Dermis blood vessel endothelial cell (primary cell): ENCODE measurements around the gene RASL12. TPM values are rescaled to one million over a fixed set of nuclear protein-coding genes. Genes with fewer than 3 reads are reported as not detected.
"Not testable (repeated sequence)": the region's sequence is repeated elsewhere in the genome, so short reads cannot be mapped to it uniquely, and the experiment has no call there.

Experiments used
- DNase-seq: peaks from one replicate; pipeline ENCODE4 v3.0.0; 2010
- total RNA-seq: library from RNA; depleted of rRNA; stranded (reverse); fragments of >200 nt; gene quantifications from 2 replicates; pipeline ENCODE4 v1.2.3, GENCODE V29; 2014

Gene RASL12, protein sequence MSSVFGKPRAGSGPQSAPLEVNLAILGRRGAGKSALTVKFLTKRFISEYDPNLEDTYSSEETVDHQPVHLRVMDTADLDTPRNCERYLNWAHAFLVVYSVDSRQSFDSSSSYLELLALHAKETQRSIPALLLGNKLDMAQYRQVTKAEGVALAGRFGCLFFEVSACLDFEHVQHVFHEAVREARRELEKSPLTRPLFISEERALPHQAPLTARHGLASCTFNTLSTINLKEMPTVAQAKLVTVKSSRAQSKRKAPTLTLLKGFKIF
- not detected in 2 replicates for total RNA-seq

DNA sequence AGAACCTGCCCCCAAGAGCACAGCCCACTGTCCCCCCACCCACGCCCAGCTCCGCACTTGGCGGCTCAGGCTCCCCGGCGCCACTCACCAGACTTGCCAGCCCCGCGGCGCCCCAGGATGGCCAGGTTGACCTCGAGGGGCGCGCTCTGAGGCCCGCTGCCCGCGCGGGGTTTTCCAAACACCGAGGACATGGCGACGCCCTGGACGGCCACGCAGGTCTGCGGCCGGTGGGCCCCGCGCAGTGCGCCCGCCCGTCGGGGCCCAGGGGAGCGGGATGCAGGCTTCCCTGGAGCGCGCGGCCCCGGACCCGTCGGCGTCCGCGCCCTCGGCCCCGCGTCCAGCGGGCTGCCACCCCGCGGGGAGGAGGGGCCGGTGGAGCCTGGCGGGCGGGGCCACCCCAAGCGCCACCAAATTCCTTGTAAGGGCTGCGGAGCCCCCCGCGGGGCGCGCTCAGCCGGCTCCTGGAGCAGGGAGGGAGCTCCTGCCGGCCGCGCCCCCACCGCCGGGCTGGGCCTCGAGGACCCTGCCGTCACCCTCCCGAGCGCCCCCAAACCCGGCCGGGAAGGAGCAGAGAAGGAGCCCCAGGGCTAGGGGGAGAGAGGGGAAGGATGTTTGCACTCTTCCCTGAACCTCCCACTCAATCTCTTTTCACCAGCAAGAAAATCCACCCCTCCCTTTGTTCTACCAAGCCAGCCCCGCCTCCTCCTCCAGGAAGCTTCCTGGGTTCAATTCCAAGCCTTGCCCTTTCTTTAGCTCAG is at the start of gene RASL12:
TSS of gene RASL12 (minus strand) at position 347 of the 758 bp plus-strand sequence. CDS start at position 191, 156 bp downstream.
- no peak for DNase-seq

DNA sequence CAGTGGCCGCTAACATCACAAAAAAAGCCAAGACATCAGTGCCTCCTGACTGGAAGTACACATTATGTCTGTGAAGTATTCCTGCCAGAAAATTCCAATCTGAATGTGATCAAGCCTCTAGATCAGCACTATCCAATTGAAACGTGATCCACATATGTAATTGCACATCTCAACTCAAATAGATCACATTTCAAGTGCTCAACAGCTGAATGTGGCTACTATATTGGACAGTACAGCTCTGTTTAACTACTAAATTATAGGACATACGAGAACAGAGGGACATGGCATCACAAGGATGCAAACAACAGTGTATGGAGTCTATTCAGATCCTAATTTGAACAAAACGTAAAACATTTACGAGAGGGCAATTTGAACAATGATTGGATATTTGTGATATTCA is 47.8 kb upstream of the RASL12 start:
- no peak for DNase-seq

DNA sequence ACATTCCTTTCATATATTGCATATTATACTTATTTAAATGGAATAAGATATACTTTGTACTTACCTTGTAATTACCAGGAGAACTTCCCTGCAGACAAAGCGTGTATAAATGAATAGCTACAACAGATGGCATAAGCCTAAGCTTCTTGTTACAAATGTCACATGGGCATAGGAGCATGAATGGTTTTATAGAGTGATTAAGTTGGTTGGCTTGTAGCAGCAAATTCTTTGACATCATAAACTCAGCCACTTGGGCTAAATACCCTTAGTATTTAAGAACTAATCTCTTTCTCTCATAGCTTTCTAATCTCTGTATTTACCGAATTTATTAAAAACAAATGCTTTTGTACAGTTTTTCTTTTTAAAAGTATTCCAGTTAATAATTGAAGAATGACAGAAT is 47.3 kb upstream of the RASL12 start, which contains the start of gene UBAP1L:
TSS of gene UBAP1L (minus strand) at position 115 of the 400 bp plus-strand sequence. CDS start 8,985 bp downstream, outside the sequence.
- no peak for DNase-seq

DNA sequence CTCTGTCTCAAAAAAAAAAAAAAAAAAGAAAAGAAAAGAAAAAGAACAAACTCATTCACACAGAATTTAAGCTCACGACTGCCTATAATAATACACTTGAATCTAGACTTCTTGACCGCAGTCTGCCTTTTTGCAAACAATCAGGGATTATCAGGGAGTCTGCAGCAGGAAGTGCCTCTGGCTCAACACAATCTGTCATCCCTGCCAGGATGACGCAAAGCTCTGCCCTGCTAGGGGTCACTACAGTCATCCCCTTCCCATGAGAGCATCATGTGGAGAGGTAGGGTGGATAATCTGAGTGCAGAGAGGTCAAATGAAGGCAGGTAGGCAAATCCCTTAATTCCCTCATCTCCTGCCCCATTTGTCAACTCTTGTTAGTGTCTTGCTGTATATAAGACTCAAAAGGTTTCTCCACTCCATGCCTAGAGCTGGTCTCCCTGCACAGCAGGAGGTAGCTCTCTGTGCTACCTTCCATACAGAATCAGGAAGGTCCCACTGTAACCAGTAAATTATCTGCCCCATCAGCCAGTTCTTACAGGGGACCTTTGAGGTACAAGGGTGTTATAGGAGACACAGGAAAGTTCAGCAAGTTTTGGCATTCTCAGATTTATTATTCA is 43.0 kb upstream of the RASL12 start:
- DNase-seq: peak; percentile 91

DNA sequence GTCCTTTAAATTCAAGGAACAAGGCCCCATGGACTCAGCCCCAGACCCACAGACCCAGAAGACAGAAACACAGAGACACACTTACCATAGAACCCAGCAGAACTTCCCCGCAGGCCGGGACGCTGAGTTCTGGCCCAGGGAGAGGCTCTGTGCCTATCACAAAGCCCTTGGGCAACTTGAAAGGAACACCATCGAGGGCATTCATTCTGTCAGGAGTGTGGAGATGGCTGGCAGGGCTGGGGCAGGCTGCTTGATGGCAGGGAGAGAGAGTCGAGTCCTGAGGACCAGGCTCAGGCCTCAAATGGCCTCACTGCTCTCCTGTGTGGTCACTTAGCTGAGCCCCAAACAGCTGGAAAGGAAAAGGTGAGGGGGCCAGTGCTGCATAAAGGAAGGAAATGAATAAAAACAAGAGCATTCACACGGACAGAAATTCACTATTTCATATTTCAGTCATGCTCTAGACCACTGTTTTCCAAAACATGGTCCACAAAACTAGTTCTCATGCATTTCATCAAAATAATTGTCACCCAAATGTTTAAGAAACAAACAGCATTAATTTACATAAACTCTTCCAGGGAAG is 38.3 kb upstream of the RASL12 start:
- peak; percentile 60 for DNase-seq

DNA sequence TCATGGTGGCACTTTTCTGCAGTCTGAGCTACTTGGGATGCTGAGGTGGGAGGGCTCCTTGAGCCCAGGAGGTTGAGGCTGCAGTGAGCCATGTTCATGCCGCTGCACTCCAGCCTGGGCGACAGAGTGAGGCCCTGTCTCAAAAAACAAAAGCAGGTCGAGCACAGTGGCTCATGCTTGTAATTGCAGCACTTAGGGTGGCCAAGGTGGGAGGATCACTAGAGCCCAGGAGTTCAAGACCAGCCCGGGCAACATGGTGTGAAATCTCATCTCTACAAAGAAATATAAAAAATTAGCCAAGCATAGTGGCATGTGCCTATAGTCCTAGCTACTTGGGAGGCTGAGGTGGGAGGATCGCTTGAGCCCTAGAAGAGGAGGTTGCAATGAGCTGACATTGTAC is 37.2 kb upstream of the RASL12 start:
- no peak for DNase-seq

DNA sequence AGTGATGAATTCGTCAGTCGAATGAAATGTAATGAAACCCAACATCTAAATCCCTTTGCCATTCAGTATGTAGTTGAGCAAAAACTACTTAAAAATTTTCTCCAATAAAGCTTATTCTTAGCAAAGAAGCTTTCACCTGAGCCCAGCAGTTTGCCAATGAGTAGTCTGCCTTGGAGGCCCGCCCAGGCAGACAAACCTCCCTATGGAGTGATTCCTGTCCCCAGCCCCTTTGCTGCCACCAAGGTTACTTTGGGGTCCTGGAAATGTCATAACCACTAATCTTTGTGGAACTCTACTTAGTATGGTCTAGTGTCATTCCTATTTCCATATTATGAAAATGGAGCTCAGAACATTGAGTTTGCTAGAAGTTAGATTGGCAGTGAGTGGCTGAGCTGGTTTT is 35.1 kb upstream of the RASL12 start:
- DNase-seq: no peak

DNA sequence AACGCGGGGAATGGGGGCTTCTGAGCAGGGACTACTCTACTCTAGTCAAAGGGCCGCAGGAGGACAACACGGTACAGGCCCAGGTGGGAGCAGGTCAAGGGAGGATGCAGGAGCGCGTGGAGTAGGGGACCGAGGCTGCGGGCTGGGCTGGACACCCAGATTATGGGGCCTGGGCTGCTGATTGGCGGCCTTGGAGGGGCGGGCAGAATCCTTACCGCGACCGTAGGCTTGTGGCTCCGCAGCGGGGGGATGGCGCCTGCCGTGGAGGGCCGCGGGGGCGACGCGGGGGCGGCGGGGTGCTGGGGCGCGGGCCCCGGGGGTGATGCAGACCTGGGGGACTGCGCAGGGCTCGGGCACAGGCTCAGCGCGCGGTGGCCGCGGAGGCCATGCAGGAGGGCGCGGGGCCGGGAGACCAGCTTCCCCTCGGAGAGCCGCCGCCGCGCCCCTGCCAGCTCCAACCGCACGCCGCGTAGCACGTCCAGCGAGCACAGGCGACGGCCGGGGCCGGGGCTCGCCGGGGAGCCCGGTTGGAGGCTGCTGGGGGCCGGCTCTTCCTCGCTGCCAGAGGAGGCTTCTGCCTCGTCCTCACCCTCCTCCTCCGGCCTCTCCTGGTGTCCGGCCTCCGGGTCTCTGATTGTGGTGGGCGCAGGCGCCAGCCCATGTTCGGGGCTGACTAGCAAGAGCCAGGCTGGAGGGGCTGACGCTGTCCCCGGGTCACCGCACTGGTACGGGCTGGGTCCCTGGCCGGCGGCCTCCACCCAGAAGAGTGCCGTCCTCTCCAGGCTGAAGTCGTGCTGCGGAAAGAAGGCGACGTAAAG is 34.3 kb upstream of the RASL12 start:
- DNase-seq: no peak

DNA sequence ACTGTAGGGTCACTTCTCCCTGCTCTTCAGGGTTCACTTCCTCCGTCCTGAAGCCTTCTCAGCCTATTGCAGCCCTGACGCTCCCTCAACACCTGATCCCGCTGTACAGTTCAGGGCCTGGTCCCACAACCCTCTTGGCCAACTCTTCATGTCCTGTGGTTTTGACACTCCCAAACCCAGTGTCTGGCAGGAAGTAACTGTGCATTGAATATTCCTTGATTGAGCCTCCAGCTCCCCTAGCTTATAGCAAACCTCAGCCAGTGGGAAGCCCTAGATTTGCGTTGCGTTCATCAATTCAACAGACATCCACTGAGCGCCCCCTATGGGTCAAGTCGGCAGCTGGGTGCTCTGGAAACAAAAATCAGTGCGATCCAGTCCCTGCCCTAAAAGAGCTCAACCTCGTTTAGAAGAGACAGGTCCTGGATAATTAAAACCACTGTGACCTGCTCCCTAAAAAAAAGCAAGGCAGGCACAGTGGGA is 33.7 kb upstream of the RASL12 start:
- peak; percentile 74 for DNase-seq

DNA sequence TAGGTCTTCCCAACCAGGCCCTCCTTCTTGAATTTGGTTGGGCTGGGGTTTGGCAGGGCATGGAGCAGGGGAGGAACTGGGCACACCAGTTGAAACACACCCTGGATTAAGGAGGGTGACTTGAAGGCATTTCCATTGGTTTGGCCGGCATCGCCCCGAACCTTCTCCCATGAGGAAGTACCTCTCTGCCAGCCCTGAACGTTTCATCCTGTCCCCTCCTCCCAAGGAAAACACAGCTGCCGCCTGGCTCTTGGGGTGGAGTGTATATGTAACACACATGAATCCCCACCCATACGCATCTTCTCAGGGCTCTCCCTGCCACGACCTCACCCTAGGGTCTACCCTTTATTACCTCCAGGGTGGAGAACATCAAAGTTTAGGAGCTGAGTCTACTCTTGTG is 32.7 kb upstream of the RASL12 start:
- DNase-seq: no peak

DNA sequence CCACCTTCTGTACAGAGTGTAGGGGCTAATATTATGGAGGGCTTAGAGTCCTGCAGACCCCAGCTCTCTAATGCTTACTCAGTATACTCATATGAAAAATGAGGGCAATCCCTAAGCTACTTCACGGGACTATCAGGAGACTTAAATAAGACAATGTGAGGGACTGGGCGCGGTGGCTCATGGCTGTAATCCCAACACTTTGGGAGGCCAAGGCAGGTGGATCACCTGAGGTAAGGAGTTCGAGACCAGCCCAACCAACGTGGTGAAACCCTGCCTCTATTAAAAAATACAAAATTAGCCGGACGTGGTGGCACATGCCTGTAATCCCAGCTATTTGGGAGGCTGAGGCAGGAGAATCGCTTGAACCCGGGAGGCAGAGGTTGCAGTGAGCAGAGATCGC is 32.0 kb upstream of the RASL12 start:
- DNase-seq: not testable (repeated sequence)

DNA sequence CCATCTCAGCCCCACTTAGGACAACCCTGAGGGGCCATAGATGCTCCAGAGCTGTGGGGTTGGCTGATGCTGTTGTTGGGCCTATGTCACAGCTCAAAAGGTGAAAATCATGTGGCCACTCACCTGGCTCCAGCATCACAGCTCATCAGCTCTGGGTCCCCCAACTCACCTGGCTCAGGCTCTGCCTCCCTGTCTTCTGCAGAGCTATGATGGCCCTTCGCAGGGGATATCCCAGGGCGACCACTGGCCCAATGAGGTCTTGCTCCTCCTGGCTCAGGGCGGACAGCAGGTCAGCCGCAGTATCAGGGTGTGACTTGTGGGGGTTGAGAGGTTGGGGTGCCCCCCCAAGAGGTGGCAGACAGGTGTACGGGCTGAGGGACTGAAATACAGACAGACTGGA is 31.5 kb upstream of the RASL12 start:
- no peak for DNase-seq

DNA sequence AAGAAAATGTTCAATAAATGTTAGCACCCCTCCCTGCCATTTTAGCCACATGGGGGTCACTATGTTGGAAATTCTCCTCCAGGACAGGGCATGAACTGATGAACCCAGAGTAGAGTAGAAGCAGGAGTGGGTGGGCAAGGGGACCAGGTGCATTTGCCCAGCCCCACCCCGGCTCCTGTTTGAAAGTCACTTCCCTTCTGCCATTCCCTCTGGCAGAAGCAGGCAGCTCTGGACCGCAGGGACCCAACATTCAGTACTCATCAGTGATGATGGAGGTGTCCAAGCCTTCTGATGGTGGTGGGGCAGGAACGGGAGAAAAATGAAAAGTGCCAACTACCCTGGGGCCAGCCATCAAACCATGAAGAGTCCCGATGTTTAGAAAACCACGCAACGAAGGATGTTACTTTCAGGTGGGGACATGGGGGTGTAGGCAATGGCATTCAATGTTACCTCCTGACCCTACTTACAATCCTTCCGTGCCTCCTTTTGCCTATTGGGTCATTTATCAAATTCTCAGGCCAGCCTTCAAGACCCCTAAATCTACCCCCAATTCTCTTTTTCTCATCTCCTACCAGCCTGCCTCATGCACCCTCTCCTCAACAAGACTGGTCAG is 30.0 kb upstream of the RASL12 start:
- DNase-seq: no peak

DNA sequence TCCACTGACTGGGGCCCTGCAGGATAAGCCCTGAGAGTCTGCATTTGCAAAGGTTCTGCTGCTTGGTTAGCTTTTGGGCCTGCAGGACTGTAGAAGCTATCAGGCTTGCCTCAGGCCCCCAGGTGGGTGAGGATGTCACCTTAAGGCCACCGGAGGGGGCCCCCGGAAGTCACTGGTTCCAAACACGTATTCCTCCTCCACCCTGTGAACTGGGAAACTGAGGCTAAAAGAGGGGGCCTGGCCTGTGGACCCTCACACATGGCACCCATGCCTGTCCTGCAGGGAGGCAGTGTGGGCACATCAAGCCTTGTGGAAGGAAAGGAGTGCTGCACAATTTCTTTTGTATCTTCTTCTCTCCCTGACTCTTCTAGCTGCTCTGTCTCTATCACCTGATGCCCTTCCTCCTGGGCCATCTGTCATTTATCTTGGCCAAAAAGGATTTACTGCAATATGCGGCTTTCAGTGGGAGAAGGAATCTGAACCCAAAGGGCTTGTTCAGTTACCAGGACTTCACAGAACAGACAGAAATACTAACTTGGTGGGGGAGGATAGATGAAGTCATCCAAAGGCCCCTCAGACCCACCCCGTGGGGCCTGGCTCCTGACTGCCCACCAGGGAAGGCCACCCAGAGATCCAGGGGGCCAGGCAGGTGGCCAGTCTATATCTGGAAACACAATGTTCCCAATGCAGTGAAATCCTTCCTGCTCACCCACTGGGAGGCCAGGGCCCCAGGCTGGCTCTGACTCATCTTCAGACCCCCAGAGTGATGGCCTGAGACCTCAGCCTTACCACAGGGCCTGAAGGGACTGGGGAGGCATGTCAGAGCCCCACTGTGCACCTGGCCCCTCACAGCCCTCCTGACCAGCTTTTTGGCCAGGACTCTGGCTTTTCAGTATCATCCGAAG is 28.9 kb upstream of the RASL12 start:
- no peak for DNase-seq

DNA sequence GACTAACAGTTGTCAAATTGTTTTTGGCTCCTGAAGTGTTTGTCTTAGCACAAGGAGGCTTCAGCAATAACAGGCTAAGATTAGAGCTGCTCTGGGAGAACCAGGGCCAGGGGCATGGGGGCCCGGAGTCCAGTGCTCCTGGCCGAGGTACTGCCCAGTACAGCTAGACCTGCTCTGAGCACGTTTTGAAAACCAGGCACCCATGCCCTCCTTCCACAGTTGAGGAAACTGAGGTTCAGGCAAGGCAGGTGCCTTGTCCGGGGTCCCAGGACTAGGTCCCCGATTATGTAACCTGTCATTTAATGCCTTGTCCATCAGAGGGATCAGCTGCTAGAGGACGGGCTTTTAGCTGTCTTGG is 27.9 kb upstream of the RASL12 start:
- no peak for DNase-seq

DNA sequence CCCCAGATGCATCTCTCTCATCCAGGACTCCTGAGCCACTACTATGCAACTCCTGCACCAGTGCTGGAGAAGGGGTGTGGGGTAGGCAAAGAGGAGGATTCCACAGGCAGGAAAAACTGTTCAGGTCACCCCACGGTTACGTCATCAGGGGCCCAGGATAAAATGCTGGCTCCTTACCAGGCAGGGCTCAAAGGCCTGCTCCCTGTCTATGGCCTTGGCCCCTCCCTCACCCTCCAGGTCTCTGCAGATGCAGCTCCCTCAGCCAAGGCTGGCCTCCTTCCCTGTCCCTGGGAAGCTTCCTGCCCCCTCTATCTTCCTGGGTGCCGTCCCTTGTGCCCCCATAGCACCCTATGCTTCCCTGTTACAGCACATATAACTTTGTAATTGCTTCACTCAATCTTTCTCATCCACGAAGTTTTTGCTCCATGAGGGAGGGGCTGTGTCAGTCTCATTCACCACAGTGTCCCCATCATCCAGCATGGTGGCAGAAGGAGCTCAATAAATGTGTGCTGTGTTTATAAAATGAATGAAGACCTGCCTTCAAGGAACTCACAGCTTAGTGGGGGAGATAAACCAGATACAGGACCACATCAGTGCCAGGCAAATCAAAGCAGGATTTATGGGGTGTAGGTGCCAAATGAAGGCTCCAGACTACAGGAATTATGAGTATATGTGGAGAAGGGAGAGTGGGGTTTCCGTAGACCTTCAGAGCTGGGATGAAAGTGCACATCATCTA is 27.4 kb upstream of the RASL12 start:
- DNase-seq: no peak

DNA sequence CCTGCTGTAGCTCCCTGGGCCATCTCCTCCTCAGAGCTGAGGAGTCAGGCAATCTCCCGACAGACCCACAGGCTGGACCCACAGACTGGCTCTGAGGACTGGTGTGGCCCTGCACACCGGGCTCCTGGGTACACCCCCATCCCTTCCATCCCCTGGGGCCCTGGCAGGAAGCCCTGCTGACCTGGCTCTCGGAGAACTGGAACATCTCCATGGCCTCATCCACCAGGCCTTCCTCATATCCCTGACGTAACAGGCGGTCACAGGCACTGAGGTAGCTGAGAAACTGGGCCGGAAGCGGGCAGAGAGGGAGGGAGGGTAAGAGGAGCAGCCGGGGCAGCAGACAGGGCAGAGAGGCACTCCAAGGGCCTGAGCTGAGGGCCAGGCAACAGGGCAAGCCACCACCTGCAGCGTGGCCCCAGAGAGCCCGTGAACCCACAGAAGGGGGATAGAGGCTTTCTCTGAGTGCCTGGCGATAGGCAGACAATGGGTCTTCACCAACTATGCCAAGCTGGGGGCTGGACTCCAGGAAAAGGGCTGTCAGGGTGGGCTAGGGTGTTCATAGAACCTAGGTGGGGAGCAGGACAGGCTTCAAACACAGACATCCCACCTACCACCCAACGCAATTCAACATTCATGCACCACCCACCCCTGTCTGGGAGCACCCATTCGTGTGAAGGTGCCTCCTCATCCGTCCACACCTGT is 26.7 kb upstream of the RASL12 start:
- peak; percentile 16 for DNase-seq

DNA sequence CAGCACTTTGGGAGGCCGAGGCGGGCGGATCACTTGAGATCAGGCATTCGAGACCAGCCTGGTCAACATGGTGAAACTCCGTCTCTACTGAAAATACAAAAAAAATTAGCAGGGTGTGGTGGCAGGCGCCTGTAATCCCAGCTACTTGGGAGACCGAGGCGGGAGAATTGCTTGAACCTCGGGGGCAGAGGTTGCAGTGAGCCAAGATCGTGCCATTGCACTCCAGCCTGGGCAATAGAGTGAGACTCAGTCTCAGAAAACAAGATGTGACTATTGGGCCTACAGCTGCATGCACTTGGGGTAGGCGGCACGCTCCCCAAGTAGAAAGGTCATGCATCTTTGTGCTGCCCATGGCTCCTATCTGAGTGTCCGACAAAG is 26.0 kb upstream of the RASL12 start:
- DNase-seq: not testable (repeated sequence)
